Heart right ventricle (tissue), 16 donors: ENCODE data around the gene SEC14L5. TPM values are rescaled to one million over a fixed set of nuclear protein-coding genes. Genes with fewer than 3 reads are reported as not detected.

ENCODE experiments used
- ATAC-seq, 8 donors: fragments of 200-7000 bp; cut with Tn5 transposase; one replicate each; pipeline ENCODE4 v1.9.1; 2020; ENCODE audit warnings: mild to moderate bottlenecking in 8 of 8, moderate library complexity in 8 of 8, moderate number of reproducible peaks in 1 of 8
- DNase-seq, 2 donors: peaks; one replicate each; pipeline ENCODE4 v3.0.0-alpha.2; 2020
- H3K27ac ChIP-seq, 10 donors: fragments of 200-600 bp; sonication (generic) in 2 of 10; one replicate each; pipeline versions ENCODE4 v1.5.0 to v1.8.0; 2020 to 2022; ENCODE audit warnings: mild to moderate bottlenecking in 3 of 10
- H3K27me3 ChIP-seq, 7 donors: fragments of 200-600 bp; one replicate each; pipeline ENCODE4 v1.8.0; 2021 to 2022; ENCODE audit warnings: mild to moderate bottlenecking in 2 of 7
- H3K36me3 ChIP-seq, 9 donors: fragments of 200-600 bp; sonication (generic) in 1 of 9; one replicate each; pipeline versions ENCODE4 v1.5.0 to v1.8.0; 2020 to 2022; ENCODE audit warnings: mild to moderate bottlenecking in 2 of 9
- H3K4me1 ChIP-seq, 9 donors: fragments of 200-600 bp; sonication (generic) in 1 of 9; one replicate each; pipeline versions ENCODE4 v1.5.0 to v1.8.0; 2020 to 2022; ENCODE audit warnings: mild to moderate bottlenecking in 4 of 9
- H3K4me3 ChIP-seq, 10 donors: fragments of 200-600 bp; sonication (generic) in 2 of 10; one replicate each; pipeline versions ENCODE4 v1.5.0 to v1.8.0; 2020 to 2022; ENCODE audit warnings: mild to moderate bottlenecking in 7 of 10, moderate library complexity in 2 of 10
- H3K9me3 ChIP-seq, 11 donors: fragments of 200-600 bp in 10 of 11; sonication (generic) in 2 of 11; one replicate each; pipeline versions ENCODE4 v1.5.0 to v1.8.0; 2013 to 2022; ENCODE audit warnings: mild to moderate bottlenecking in 2 of 11, control low read depth in 1 of 11, moderate library complexity in 1 of 11
- CTCF ChIP-seq, 9 donors: fragments of 200-600 bp; sonication (generic) in 2 of 9; IDR thresholded peaks; one replicate each; pipeline versions ENCODE4 v1.5.0 to v1.8.0; 2021 to 2022; ENCODE audit warnings: antibody characterized with exemption in 9 of 9, mild to moderate bottlenecking in 5 of 9, moderate library complexity in 1 of 9
- WGBS, 2 donors: extraction: QIAGEN DNeasy Blood & Tissue Kit; methylation state at CpG; one replicate each; pipeline ENCODE4 v1.1.7; 2013; ENCODE audit warnings: inconsistent platforms in 1 of 2; 5-methylcytosine and 5-hydroxymethylcytosine counted together
- intact Hi-C, 10 donors: fragments of 100-400 bp; cut with DNase I; formaldehyde crosslinking; loops; one replicate each; pipeline versions ENCODE4 v1.11.1 to v1.14.2; 2022
- polyA plus RNA-seq, 2 donors: library from polyadenylated mRNA; stranded (reverse); fragments of 200-250 nt; gene quantifications; one replicate each; pipeline ENCODE4 v1.2.3, GENCODE V29; 2013
- total RNA-seq, 10 donors: library from RNA; stranded (reverse); fragmentation: NEBNext Ultra II Directional in 3 of 10; extraction: Animal tissue kit (Norgen Biotek cat#: 25700) in 3 of 10; gene quantifications; one replicate each; pipeline versions ENCODE4 v1.2.1 to v1.2.4, GENCODE V29; 2021 to 2023
- donor health status: Arrhythmogenic right ventricular cardiomyopathy.
- donor health status: ischemic (EF 13 %, LVEDD 7.1; RV severe dilation, severe dysfunction).
- donor health status: healthy with polysubstance abuse.
- donor health status: DM: no; HTN: yes; CAD: no.
- donor health status: DM: no; HTN: no; CAD: no.
- donor health status: ischemic (EF 25% LVEDD 6.9; RV normal size, moderate dysfunction).
- donor health status: ischemic (EF 25% LVEDD 5.7; RV mildly dilated, moderate dysfunction).
- donor health status: healthy.
- donor health status: DM: yes; HTN: yes; CAD: no.
- donor health status: Ischemic cardiomyopathy.
- donor health status: ischemic (EF 35%, LVEDD 5.7; RV mildly dilated, moderate dysfunction).
- donor health status: nonischemic (EF 11% LVEDD 7.7; RV severe dilation, severe dysfunction).
- donor health status: DM: yes; HTN: yes; CAD: no.
- donor health status: PGD.
- donor health status: ischemic (EF 29% LVEDD 5.4; RV normal size, mild dysfunction).
- donor health status: nonischemic (EF 23%, LVEDD 6.1; RV moderate dilation, normal function).

SEC14L5 gene
- total and polyA plus RNA-seq, 12 donors = 0.04 to 28.4 (median 11.0) TPM

GRCh38 chr16:4922721-4923342, 35.3 kb upstream of the SEC14L5 start:
- Histone ChIP-seq H3K9me3 (peaks cover 0 to 22% (median 11%) of the 10 kb centered on the region in 11 donors), H3K4me3 (no peak overlapping the region), H3K36me3 (no peaks in the 10 kb centered on the region), H3K27me3 (no peaks in the 10 kb centered on the region), H3K27ac (no peak overlapping the region), H3K4me1 (peaks cover 0 to 5% (median 0%) of the 10 kb centered on the region in 9 donors)
- intact Hi-C loops = no loop called here
- no peak for DNase-seq
- ATAC-seq = no peak
- no peak for TF ChIP-seq CTCF (IDR thresholded peaks at IDR 0.05)
- 79 to 82% methylated on average over 18 of the region's 18 CpGs for WGBS, 2 donors

- Histone ChIP-seq H3K4me1 (peaks cover 0 to 5% (median 0%) of the 10 kb centered on the region in 9 donors), H3K4me3 (no peak overlapping the region), H3K9me3 (peaks cover 0 to 22% (median 11%) of the 10 kb centered on the region in 11 donors), H3K27me3 (no peaks in the 10 kb centered on the region), H3K36me3 (no peaks in the 10 kb centered on the region), H3K27ac (no peak overlapping the region)
- intact Hi-C loops = no loop called here
- DNase-seq (no peak), ATAC-seq (no peak)
- 71 to 78% methylated on average over 6 of the region's 6 CpGs for WGBS, 2 donors
- no peak for TF ChIP-seq CTCF (IDR thresholded peaks at IDR 0.05)
Observed at GRCh38 chr16:4923853-4924252, 34.3 kb upstream of the SEC14L5 start.

- Histone ChIP-seq H3K27me3 (no peaks in the 10 kb centered on the region), H3K9me3 (peaks cover 0 to 22% (median 11%) of the 10 kb centered on the region in 11 donors), H3K27ac (no peak overlapping the region), H3K36me3 (no peaks in the 10 kb centered on the region), H3K4me1 (peaks cover 0 to 5% (median 0%) of the 10 kb centered on the region in 9 donors), H3K4me3 (no peak overlapping the region)
- intact Hi-C loops = no loop called here
- TF ChIP-seq CTCF (IDR thresholded peaks at IDR 0.05) = no peak
- ATAC-seq = peak in 5 of 8 donors; percentile 17 to 57 (median 37)
- no peak for DNase-seq
- 36 to 43% methylated on average over 12 of the region's 12 CpGs for WGBS, 2 donors
Observed at GRCh38 chr16:4924593-4925292, 33.4 kb upstream of the SEC14L5 start.

- Histone ChIP-seq H3K9me3 (peaks cover 0 to 22% (median 11%) of the 10 kb centered on the region in 11 donors), H3K4me1 (peaks cover 0 to 5% (median 0%) of the 10 kb centered on the region in 9 donors), H3K27me3 (no peaks in the 10 kb centered on the region), H3K4me3 (no peak overlapping the region), H3K27ac (no peak overlapping the region), H3K36me3 (no peaks in the 10 kb centered on the region)
- no peak for TF ChIP-seq CTCF (IDR thresholded peaks at IDR 0.05)
- ATAC-seq = no peak
- intact Hi-C loops = no loop called here
- 77 to 82% methylated on average over 5 of the region's 5 CpGs for WGBS, 2 donors
- DNase-seq = no peak
Observed at GRCh38 chr16:4925293-4925607, 32.9 kb upstream of the SEC14L5 start.
